HepG2 (cell line): ENCODE results near the gene ASL. TPM values are rescaled to one million over a fixed set of nuclear protein-coding genes. Genes with fewer than 3 reads are reported as not detected.

Experiments
- ATM ChIP-seq: fragments of 450-650 bp; IDR thresholded peaks from 2 replicates; pipeline ENCODE4 v1.7.1; 2017; ENCODE audit warnings: mild to moderate bottlenecking, borderline replicate concordance
- BHLHE40 ChIP-seq: IDR thresholded peaks from 2 replicates; pipeline ENCODE4 v1.6.1; 2011; ENCODE audit warnings: low read length, improper control_type of control experiment
- BORCS8-MEF2B ChIP-seq: sonication (generic); formaldehyde crosslinking; IDR thresholded peaks from 2 replicates; pipeline ENCODE4 v1.8.0; 2022; ENCODE audit warnings: mild to moderate bottlenecking, missing genetic modification reagents
- CERS6 ChIP-seq: sonication (generic); formaldehyde crosslinking; IDR thresholded peaks from 2 replicates; pipeline ENCODE4 v1.5.0; 2020; ENCODE audit warnings: missing genetic modification reagents
- CHCHD3 ChIP-seq: sonication (generic); formaldehyde crosslinking; IDR thresholded peaks from 2 replicates; pipeline ENCODE4 v1.8.0; 2022; ENCODE audit warnings: mild to moderate bottlenecking, missing genetic modification reagents, moderate library complexity
- DR1 ChIP-seq: sonication (generic); formaldehyde crosslinking; IDR thresholded peaks from 2 replicates; pipeline ENCODE4 v1.8.0; 2021; ENCODE audit warnings: mild to moderate bottlenecking, missing genetic modification reagents, inconsistent platforms
- FOXC1 ChIP-seq: sonication (generic); formaldehyde crosslinking; IDR thresholded peaks from 2 replicates; pipeline ENCODE4 v1.8.0; 2022; ENCODE audit warnings: mild to moderate bottlenecking, missing genetic modification reagents, borderline replicate concordance
- FOXO1 ChIP-seq: sonication (generic); formaldehyde crosslinking; IDR thresholded peaks from 2 replicates; pipeline ENCODE4 v1.4.0; 2020; ENCODE audit warnings: missing genetic modification reagents
- GLI4 ChIP-seq: sonication (generic); formaldehyde crosslinking; IDR thresholded peaks from 2 replicates; pipeline ENCODE4 v1.5.1; 2020; ENCODE audit warnings: missing genetic modification reagents, mild to moderate bottlenecking, moderate library complexity, borderline replicate concordance
- HNRNPLL ChIP-seq: fragments of 200-400 bp; formaldehyde crosslinking; IDR thresholded peaks from 2 replicates; pipeline ENCODE4 v1.6.1; 2017; ENCODE audit warnings: mild to moderate bottlenecking, low read depth, low read length; ENCODE audit not compliant: poor library complexity, severe bottlenecking
- KLF16 ChIP-seq, 2 experiments: sonication (generic) in 1 of 2; formaldehyde crosslinking in 1 of 2; IDR thresholded peaks; 2 replicates each; pipeline versions ENCODE4 v1.6.1 to v1.8.0; 2016 to 2023; ENCODE audit warnings: missing genetic modification reagents in 2 of 2, missing compliant biosample characterization in 1 of 2
- NBN ChIP-seq: fragments of 450-650 bp; conservative IDR thresholded peaks from 2 replicates; pipeline ENCODE4 v1.6.1; 2017
- NFATC3 ChIP-seq: sonication (generic); formaldehyde crosslinking; IDR thresholded peaks from 2 replicates; pipeline ENCODE4 v1.5.1; 2020; ENCODE audit warnings: mild to moderate bottlenecking, missing genetic modification reagents
- NPAS2 ChIP-seq: sonication (generic); formaldehyde crosslinking; IDR thresholded peaks from 2 replicates; pipeline ENCODE4 v1.8.0; 2022; ENCODE audit warnings: mild to moderate bottlenecking, missing genetic modification reagents, borderline replicate concordance
- POLR2AphosphoS2 ChIP-seq: IDR thresholded peaks from 2 replicates; pipeline ENCODE4 v1.6.1; 2011; ENCODE audit warnings: low read depth, low read length, improper control_type of control experiment
- POLR2G ChIP-seq: fragments of 200-400 bp; formaldehyde crosslinking; IDR thresholded peaks from 2 replicates; pipeline ENCODE4 v1.6.1; 2018; ENCODE audit warnings: mild to moderate bottlenecking, low read depth, low read length, moderate library complexity
- PRDM10 ChIP-seq: sonication (generic); formaldehyde crosslinking; IDR thresholded peaks from 2 replicates; pipeline ENCODE4 v1.4.0; 2020; ENCODE audit warnings: low read depth, missing genetic modification reagents
- SPEN ChIP-seq: sonication (generic); formaldehyde crosslinking; IDR thresholded peaks from 2 replicates; pipeline ENCODE4 v1.5.1; 2020; ENCODE audit warnings: low read depth, mild to moderate bottlenecking, missing genetic modification reagents
- THAP8 ChIP-seq: sonication (generic); formaldehyde crosslinking; IDR thresholded peaks from 2 replicates; pipeline ENCODE4 v1.5.1; 2020; ENCODE audit warnings: missing genetic modification reagents, mild to moderate bottlenecking, borderline replicate concordance
- U2AF2 ChIP-seq: fragments of 200-400 bp; formaldehyde crosslinking; IDR thresholded peaks from 2 replicates; pipeline ENCODE4 v1.6.1; 2017; ENCODE audit warnings: low read depth, mild to moderate bottlenecking, low read length
- ZFP37 ChIP-seq: sonication (generic); formaldehyde crosslinking; IDR thresholded peaks from 2 replicates; pipeline ENCODE4 v1.4.0; 2020; ENCODE audit warnings: missing genetic modification reagents, borderline replicate concordance
- ZFY ChIP-seq: sonication (generic); formaldehyde crosslinking; IDR thresholded peaks from 2 replicates; pipeline ENCODE4 v1.4.0; 2020; ENCODE audit warnings: missing genetic modification reagents
- ZNF20 ChIP-seq: sonication (generic); formaldehyde crosslinking; IDR thresholded peaks from 2 replicates; pipeline ENCODE4 v1.4.0; 2020; ENCODE audit warnings: mild to moderate bottlenecking, moderate library complexity, missing genetic modification reagents
- ZNF24 ChIP-seq: fragments of 450-650 bp; IDR thresholded peaks from 2 replicates; pipeline ENCODE4 v1.6.1; 2017; ENCODE audit warnings: antibody characterized with exemption, mild to moderate bottlenecking
- ZZZ3 ChIP-seq: sonication (generic); formaldehyde crosslinking; IDR thresholded peaks from 2 replicates; pipeline ENCODE4 v1.4.0; 2020; ENCODE audit warnings: missing genetic modification reagents, mild to moderate bottlenecking, borderline replicate concordance
- polyA plus RNA-seq, 8 experiments: library from polyadenylated mRNA; depleted of rRNA in 3 of 8; stranded (reverse) in 7 of 8; unstranded in 1 of 8; fragments of >200 nt; fragmentation: Illumina TruSeq in 4 of 8; extraction: Trizol in 4 of 8; gene quantifications; 2 replicates each; pipeline versions ENCODE4 v1.2.1 to v1.2.3, GENCODE V29; 2011 to 2016; ENCODE audit warnings: low read depth in 4 of 8, missing spikeins in 1 of 8, mixed read lengths in 1 of 8; ENCODE audit not compliant: insufficient read depth in 1 of 8
- total RNA-seq, 5 experiments: library from RNA; depleted of rRNA; stranded (reverse); fragments of >200 nt; fragmentation: Illumina TruSeq; extraction: Trizol; gene quantifications; 2 replicates each; pipeline ENCODE4 v1.2.3, GENCODE V29; 2016; ENCODE audit warnings: low read depth in 1 of 5

ASL gene
- total and polyA plus RNA-seq, 2 of the 13 experiments (the other 11 are each of a cell fraction or from before 2014, with no cell fraction given), result 71.4 to 96.5 TPM

GRCh38 chr7:66114743-66115649, 39.4 kb downstream of the ASL start, which contains the start of gene CRCP (continued):
- no peak; the same call in none of the 2 replicates for TF ChIP-seq PRDM10 (CRISPR knock-in tag)
- peak; percentile 83 for TF ChIP-seq GLI4 (CRISPR knock-in tag)
- TF ChIP-seq SPEN (CRISPR knock-in tag), result peak; percentile 70
- TF ChIP-seq FOXC1 (CRISPR knock-in tag), result peak; percentile 27; the same call in 1 of the 2 replicates
- TF ChIP-seq U2AF2, result no peak
- TF ChIP-seq DR1 (CRISPR knock-in tag), result no peak; the same call in 1 of the 2 replicates
- TF ChIP-seq POLR2AphosphoS2, result no peak
- TF ChIP-seq NPAS2 (CRISPR knock-in tag), result no peak
- no peak for TF ChIP-seq ATM
- no peak for TF ChIP-seq BHLHE40
- no peak for TF ChIP-seq NBN
- TF ChIP-seq CERS6, result no peak
- peak; percentile 19; the same call in 1 of the 2 replicates for TF ChIP-seq FOXO1
- TF ChIP-seq POLR2G, result peak; percentile 92
- TF ChIP-seq KLF16 (CRISPR knock-in tag; IDR thresholded peaks at IDR 0.05), result peak; percentile 86 to 88; a peak in 3 of 4 replicates
- TF ChIP-seq HNRNPLL, result peak; percentile 39
- peak; percentile 82; the same call in 1 of the 2 replicates for TF ChIP-seq CHCHD3 (CRISPR knock-in tag)
- no peak; the same call in 1 of the 2 replicates for TF ChIP-seq ZNF24
- no peak for TF ChIP-seq THAP8 (CRISPR knock-in tag)
- 0 out of 2 replicates have a peak, but pooled peaks have one; percentile 51 for TF ChIP-seq ZNF20 (CRISPR knock-in tag)
- TF ChIP-seq BORCS8-MEF2B (CRISPR knock-in tag), result peak; percentile 57
- TF ChIP-seq ZFY (CRISPR knock-in tag), result peak; percentile 87
- no peak for TF ChIP-seq ZFP37 (CRISPR knock-in tag)
- TF ChIP-seq ZZZ3 (CRISPR knock-in tag), result peak; percentile 59; the same call in 1 of the 2 replicates
- TF ChIP-seq NFATC3 (CRISPR knock-in tag), result 0 out of 2 replicates have a peak, but pooled peaks have one; percentile 90
